HG03196 (cell line): ENCODE data around the gene VIPR2.
"Not testable (repeated sequence)": the region's sequence is repeated elsewhere in the genome, so short reads cannot be mapped to it uniquely, and the experiment has no call there.

Experiments
- ATAC-seq: cut with Tn5 transposase; IDR thresholded peaks from one replicate; pipeline ENCODE4 v1.9.1; 2021; ENCODE audit not compliant: unreplicated experiment

VIPR2 gene

DNA sequence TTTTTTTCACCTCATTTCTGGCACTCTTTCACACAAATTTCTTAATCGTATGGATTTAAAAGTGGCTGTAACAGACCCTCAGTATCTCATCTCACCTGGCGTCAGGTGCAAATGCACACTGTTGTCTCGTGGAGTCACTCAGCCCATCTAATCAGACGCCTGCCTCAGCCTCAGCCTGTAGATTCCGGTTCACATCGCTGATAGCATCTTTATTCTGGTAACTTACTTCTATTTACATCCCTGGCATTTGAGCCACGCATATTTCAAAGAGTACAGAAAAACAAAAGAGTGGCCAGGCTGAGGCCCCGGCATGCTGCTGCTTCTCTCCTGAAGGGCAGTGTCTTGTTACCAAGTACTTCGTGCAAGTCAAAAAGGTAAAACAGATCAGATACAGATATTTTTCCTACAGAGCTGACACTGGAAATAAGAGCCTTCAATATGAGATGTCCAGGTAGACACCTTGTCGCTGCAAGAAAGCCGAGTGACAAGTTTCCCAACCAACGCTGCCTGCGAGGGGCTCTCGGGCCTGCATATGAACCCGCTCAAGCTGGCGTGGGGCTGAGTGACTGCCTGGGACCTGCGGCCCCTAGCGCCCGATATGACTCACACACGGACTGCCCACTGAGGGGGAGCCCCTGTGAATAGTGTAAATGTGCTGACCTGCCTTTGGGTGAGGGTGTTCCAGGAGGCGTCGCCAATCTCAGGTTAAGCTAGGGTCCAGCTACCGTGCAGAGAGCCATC lies 4.3 kb downstream of the VIPR2 start:
- no peak for ATAC-seq

GRCh38 chr7:159139639-159140038 lies 5.0 kb downstream of the VIPR2 start:
- ATAC-seq: no peak

GRCh38 chr7:159139202-159139601 lies 5.5 kb downstream of the VIPR2 start:
- no peak for ATAC-seq

- ATAC-seq: no peak
Observed at GRCh38 chr7:159138508-159138907, 6.2 kb downstream of the VIPR2 start.

DNA sequence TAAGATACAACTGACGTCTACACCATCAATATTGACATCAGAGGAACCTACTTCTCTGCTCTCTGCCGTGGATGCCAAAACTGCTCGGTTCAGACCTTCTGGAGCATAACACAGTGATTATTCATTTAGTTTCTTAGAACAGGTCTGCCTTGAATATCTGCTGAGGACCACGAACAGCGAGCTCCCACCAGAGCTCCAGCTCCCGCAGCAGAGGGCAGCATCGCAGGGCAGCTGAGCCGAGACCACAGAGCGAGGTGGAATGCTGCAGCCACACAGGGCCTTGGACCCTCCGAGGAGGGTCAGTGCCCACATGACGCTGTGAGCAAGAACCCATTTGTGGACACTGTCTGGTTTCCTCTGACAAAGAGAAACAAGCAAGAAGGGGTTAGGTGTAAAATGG lies 6.8 kb downstream of the VIPR2 start:
- no peak for ATAC-seq

DNA sequence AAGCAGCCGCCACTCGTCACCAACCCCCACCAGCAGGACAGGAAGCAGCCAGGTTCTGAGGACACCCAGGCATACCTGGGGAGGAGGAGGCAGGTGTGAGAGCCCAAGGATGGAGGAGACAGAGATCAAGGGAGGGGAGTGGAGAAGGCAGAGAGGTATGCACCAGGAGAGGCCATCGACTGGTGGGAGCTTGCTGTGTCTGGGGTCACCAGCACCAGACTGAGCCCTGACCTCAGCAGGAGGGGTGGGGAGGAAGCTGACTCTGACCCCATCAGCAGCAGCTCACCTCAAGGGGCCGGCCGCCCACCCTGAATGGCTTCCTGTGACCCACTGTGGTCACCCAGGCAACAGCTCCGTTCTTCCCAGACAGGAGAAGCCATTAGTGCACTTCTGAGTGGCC lies 7.8 kb downstream of the VIPR2 start:
- no peak for ATAC-seq

GRCh38 chr7:159136442-159136841 lies 8.2 kb downstream of the VIPR2 start:
- ATAC-seq: no peak

DNA sequence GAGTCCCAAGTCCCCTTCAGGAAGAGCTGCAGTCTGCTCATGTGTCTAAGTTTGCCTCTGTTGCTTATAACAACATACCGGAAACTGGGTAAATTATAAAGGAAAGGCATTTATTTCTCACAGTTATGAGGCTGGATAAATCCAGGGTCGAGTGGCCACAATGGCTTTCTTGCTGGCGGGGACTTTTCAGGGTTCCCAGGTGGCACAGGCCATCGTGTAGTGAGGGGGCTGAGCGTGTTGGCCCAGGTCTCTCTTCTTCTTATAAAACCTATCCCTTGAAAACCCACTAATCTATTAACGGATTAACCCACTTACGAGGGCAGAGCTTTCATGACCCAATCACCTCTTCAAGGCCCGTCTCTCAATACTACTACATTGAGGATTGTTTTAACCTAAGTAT lies 8.7 kb downstream of the VIPR2 start:
- no peak for ATAC-seq

DNA sequence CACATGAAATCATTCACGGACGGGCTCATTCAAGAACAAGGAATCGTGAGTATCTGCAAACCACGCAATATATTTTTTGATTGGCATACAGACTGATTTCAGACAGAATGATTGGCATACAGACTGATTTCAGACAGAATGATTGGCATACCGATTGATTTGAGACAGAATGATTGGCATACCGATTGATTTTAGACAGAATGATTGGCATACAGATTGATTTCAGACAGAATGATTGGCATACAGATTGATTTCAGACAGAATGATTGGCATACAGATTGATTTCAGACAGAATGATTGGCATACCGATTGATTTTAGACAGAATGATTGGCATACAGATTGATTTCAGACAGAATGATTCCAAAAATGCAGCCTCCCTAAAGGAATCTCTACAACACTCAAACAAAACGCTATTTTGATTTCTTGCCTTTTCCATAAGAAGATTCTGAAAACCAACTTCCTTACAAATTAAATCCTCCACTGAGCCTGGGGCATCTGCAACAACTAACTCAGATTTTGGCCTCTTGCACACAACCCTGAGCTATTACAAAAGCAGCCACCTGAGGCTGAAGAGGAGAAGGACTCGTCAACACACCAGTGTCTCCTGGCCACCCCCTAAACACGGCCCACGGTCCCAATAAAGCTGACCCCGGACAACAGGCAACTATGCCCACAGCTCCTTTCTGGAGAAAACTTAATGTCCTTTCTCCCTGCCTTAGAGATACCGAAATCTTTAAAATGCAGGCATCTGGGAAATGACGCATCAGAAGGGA lies 11.8 kb downstream of the VIPR2 start:
- ATAC-seq: not testable (repeated sequence)

DNA sequence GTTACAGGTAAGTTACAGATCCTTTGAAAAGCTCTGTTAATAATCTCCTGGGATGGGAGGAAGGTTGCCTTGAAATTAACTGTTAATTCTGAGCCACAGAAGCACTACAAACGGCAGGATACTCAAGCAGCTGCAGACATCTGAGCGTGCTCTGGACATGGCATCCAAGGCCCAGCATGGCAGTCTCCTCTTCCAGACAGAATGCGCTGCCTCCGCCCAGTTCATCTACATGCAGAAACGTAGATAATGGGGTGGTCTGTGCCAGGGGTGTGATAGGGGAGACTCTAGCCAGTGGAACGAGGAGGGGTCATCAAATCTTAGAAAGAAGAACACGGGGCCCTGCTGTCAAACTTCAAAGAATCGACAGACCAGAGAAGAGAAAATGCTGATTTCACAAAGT lies 13.8 kb downstream of the VIPR2 start:
- no peak for ATAC-seq

GRCh38 chr7:159130199-159130775 lies 14.4 kb downstream of the VIPR2 start:
- no peak for ATAC-seq

DNA sequence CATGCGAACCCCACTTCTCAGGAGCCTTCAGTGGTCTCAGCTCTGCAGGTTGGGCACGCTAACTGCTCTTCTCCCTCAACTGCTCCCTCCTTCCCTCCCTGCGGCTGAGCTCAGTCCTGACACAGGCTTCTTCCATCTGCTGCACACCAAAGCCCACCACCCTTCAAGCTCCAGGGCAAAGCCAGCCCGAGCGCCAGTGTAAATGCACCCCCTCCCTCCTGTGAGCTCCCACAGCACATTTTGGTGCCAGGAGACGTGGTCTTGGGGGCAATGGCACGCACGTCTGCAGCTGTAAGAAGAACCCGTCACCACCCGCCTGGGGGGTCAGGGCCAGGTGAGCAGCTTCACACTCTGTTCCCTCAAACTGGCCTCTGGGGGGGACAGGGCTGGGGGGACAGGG lies 15.9 kb downstream of the VIPR2 start:
- no peak for ATAC-seq

DNA sequence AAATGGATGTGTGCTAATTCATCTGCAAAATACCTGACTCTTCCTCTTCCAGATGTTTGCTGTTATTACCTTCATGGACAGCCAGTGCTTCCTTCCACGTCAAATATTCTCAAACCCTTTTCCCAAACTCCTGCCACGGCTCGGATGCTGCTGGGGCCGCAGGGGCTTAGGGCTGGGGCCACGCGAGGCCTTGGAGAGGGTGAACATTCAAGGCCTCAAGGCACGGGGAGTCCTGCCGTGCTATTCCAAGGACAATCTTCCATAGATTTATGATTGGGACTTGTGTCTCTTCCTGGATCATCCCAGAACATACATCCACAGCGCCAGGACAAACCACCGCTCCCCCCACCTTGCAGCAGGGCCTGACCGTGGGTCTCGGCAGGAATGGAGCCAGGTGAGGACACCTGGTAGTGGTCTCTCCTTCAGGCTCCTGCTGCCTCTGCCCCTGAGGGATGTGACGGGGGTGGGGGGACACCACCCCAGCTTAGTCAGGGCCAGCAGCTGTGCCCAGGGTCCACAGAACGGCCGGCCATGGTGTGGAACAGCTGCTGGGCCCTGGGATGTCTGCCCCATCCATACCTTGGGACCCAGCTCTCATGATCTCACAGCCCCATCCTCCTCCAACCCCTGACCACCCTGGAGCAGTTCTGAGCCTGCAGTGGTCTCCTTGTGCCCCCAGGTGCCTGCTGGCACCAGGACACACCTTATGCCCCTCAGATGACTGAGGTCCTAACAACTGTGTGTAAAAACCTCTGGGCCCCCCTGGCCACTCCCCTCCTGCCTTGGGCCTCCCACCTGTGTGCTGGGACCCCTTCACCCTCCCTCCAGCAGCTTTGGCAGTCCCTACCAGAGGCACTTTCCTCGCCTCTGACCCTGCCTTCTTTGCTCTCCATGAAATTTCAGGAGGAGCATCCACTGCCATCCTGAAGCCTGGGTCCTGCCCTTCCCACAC lies 16.7 kb downstream of the VIPR2 start:
- no peak for ATAC-seq

DNA sequence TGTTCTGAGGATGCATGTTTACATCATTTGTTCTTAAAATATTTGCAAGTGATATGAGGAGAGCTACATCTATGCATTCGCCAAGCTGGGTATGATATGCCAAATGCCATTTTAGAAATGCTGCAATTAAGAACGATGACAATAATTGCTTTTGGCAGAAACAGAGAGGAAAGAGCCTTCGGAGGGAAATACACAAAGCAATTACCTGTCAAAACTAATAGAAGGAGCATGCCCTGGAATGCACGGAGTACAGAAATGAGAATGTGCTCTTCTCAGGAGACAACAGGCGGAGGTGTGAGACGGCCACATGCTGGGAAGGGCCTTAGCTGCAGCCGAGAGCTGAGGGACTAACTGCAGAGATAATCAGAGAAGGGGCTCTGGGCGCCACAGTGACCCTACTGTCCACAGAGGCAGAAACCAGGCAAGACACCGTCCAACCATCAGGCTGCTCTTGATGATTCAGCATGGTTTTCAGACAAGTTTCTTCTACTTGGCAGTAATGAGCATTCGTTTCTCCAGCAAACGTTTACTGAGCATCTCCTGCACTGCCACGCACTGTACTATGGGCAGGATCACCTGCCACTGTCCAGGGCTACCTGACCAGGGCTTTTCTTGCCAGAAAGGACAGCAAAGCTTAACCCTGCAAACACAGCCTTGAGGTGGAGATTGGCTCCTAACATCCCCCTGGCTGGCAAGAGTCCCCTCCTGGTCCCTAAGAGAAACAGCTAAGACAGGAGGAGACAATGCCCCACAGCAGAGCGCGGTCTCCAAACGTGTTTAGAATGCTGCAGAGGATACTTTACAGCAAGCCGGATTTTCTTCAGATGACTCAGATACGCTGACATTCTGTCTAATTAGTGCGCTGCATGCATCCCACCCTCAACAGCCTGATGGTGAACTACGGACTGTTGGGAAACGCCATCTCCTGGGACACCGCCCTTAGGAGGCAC lies 18.1 kb downstream of the VIPR2 start:
- ATAC-seq: no peak

GRCh38 chr7:159125955-159126270 lies 18.8 kb downstream of the VIPR2 start:
- no peak for ATAC-seq

GRCh38 chr7:159125104-159125954 lies 19.3 kb downstream of the VIPR2 start:
- no peak for ATAC-seq

DNA sequence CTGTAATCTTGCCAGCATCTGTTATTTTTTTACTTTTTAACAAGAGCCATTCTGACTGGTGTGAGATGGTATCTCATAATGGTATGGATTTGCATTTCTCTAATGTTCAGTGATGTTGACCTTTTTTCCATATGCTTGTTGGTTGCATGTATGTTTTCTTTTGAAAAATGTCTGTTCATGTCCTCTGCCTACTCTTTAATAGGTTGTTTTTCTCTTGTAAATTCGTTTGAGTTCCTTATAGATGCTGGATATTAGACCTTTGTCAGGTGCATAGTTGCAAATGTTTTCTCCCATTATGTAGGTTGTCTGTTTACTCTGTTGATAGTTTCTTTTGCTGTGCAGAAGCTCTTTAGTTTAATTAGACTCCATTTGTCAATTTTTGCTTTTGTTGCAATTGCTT lies 20.9 kb downstream of the VIPR2 start:
- not testable (repeated sequence) for ATAC-seq

DNA sequence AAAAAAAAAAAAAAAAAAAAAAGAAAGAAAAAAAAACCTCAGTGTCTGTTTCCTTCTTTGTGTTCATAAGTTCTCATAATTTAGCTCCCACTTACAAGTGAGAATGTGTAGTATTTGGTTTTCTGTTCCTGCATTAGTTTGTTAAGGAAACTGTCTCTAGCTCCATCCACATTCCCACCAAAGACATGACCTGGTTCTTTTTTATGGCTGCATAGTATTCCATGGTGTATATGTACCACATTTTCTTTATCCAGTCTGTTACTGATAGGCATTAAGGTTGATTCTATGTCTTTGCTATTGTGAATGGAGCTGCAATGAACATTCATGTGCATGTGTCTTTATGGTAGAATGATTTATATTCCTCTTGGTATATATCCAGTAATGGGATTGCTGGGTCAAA lies 21.4 kb downstream of the VIPR2 start:
- not testable (repeated sequence) for ATAC-seq

DNA sequence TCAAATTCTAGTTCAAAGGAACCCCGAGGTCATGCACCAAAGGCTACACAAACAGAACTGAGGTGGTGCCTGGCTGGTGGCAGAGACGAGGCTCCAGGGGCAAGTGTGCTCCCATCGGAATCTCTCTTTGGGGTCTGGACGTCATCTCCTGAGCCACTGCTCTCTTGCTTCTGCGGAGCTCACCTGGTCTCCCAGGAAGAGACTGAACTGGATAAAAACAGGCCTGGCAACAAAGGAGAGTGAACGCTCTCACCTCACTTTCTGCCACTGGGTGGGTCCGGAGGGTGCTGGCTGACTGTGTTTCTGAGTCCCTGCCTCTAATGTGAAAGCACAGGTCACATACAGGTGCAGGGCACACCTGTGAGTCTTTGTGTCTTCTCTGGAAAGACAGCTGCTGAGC lies 22.4 kb downstream of the VIPR2 start:
- no peak for ATAC-seq
